Measurements from ENCODE around the gene TLR5.

TLR5 gene

GRCh38 chr1:223110952-223111351, 32.1 kb downstream of the TLR5 start:
- DNase-seq (ENCODE audit: low read depth): no peak
- TF ChIP-seq CTCF (conservative IDR thresholded peaks at IDR 0.05; ENCODE audit: low read depth, low read length): no peak
- no peak overlapping the region for H3K4me3 ChIP-seq (ENCODE audit: low read depth, low read length)

- TF ChIP-seq CTCF (conservative IDR thresholded peaks at IDR 0.05; ENCODE audit: low read depth, low read length): no peak
- DNase-seq (ENCODE audit: low read depth): no peak
- no peak overlapping the region for H3K4me3 ChIP-seq (ENCODE audit: low read depth, low read length)
Measured at GRCh38 chr1:223109581-223110026, 33.4 kb downstream of the TLR5 start.

- DNase-seq (ENCODE audit: low read depth): peak; percentile 49
- TF ChIP-seq CTCF (conservative IDR thresholded peaks at IDR 0.05; ENCODE audit: low read depth, low read length): no peak
- H3K4me3 ChIP-seq (ENCODE audit: low read depth, low read length): no peak overlapping the region
Measured at GRCh38 chr1:223106856-223107255, 36.2 kb downstream of the TLR5 start.

- no peak overlapping the region for H3K4me3 ChIP-seq (ENCODE audit: low read depth, low read length)
- no peak for DNase-seq (ENCODE audit: low read depth)
- no peak for TF ChIP-seq CTCF (conservative IDR thresholded peaks at IDR 0.05; ENCODE audit: low read depth, low read length)
Measured at GRCh38 chr1:223105568-223105967, 37.5 kb downstream of the TLR5 start.

GRCh38 chr1:223102797-223103533, 40.1 kb downstream of the TLR5 start:
- H3K4me3 ChIP-seq (ENCODE audit: low read depth, low read length): no peak overlapping the region
- no peak for DNase-seq (ENCODE audit: low read depth)
- TF ChIP-seq CTCF (conservative IDR thresholded peaks at IDR 0.05; ENCODE audit: low read depth, low read length): no peak

- DNase-seq (ENCODE audit: low read depth): no peak
- no peak for TF ChIP-seq CTCF (conservative IDR thresholded peaks at IDR 0.05; ENCODE audit: low read depth, low read length)
- no peak overlapping the region for H3K4me3 ChIP-seq (ENCODE audit: low read depth, low read length)
Measured at GRCh38 chr1:223097713-223098112, 45.3 kb downstream of the TLR5 start.

- TF ChIP-seq CTCF (conservative IDR thresholded peaks at IDR 0.05; ENCODE audit: low read depth, low read length): no peak
- DNase-seq (ENCODE audit: low read depth): no peak
- H3K4me3 ChIP-seq (ENCODE audit: low read depth, low read length): no peak overlapping the region
Measured at GRCh38 chr1:223095870-223096269, 47.2 kb downstream of the TLR5 start.

All from choroid plexus epithelial cell (primary cell).